Sigmoid colon (tissue), 4 donors: ENCODE results near the gene PPP1R7.

Experiments
- POLR2A ChIP-seq, 2 donors: fragments of 450-650 bp; IDR thresholded peaks; one replicate each; pipeline ENCODE4 v1.6.1; 2016; ENCODE audit warnings: antibody characterized with exemption in 2 of 2, mild to moderate bottlenecking in 2 of 2, moderate library complexity in 2 of 2
- POLR2AphosphoS5 ChIP-seq, 4 donors: sonication (generic); formaldehyde crosslinking; IDR thresholded peaks; one replicate each; pipeline ENCODE4 v1.6.1; 2017; ENCODE audit warnings: antibody characterized with exemption in 4 of 4
- TF ChIP-seq, protein P1 (sequence below), 4 experiments: fragments of 450-650 bp in 3 of 4; fragments of 200-600 bp in 1 of 4; IDR thresholded peaks; one replicate each; pipeline ENCODE4 v1.5.1; 2016 to 2019; ENCODE audit warnings: antibody characterized with exemption in 4 of 4, mild to moderate bottlenecking in 3 of 4, moderate library complexity in 2 of 4

DNA sequence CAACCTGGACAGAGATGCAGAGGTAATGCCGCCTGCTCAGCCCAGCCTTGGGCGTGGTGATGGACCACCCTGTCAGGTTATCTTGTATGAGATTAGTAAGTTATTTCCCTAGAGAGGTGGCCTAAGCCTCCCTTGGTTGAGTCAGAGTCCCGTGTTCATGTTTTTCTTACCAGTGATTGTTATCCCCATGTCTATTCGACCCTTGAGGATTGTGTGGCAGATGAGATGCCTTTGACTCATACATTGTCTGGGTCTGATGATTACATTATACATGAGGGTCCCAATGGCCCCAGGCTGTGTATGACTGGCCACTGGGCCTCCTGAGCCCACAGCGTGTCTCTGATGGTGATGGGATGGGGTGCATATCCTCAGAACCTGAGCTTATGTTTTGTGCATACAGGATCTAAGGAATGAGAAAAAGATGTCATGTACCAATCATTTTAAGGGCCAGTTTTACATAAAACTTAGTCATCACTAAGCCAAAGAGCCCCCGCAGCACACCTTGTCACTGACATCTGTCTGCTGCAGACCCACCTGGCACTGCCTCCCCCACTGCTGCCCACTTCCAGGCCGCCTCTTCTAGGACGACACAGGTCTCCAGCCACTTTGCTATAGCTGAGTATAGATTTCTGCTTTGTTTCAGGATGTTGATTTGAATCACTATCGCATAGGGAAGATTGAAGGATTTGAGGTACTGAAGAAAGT is 7.7 kb downstream of the PPP1R7 start:
- TF ChIP-seq, protein P1, sequence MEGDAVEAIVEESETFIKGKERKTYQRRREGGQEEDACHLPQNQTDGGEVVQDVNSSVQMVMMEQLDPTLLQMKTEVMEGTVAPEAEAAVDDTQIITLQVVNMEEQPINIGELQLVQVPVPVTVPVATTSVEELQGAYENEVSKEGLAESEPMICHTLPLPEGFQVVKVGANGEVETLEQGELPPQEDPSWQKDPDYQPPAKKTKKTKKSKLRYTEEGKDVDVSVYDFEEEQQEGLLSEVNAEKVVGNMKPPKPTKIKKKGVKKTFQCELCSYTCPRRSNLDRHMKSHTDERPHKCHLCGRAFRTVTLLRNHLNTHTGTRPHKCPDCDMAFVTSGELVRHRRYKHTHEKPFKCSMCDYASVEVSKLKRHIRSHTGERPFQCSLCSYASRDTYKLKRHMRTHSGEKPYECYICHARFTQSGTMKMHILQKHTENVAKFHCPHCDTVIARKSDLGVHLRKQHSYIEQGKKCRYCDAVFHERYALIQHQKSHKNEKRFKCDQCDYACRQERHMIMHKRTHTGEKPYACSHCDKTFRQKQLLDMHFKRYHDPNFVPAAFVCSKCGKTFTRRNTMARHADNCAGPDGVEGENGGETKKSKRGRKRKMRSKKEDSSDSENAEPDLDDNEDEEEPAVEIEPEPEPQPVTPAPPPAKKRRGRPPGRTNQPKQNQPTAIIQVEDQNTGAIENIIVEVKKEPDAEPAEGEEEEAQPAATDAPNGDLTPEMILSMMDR (IDR thresholded peaks at IDR 0.05): no peak
- TF ChIP-seq POLR2AphosphoS5 (IDR thresholded peaks at IDR 0.05) (no peak), POLR2A (IDR thresholded peaks at IDR 0.05) (no peak)
